ENCODE measurements around the gene CWC25. TPM values are rescaled to one million over a fixed set of nuclear protein-coding genes. Genes with fewer than 3 reads are reported as not detected.
A peak's percentile ranks its signal among the peaks of the same experiment; 100 is the strongest.

Gene CWC25
- total and polyA plus RNA-seq, 2 experiments from 2014 or later = 11.6 to 29.8 TPM

DNA sequence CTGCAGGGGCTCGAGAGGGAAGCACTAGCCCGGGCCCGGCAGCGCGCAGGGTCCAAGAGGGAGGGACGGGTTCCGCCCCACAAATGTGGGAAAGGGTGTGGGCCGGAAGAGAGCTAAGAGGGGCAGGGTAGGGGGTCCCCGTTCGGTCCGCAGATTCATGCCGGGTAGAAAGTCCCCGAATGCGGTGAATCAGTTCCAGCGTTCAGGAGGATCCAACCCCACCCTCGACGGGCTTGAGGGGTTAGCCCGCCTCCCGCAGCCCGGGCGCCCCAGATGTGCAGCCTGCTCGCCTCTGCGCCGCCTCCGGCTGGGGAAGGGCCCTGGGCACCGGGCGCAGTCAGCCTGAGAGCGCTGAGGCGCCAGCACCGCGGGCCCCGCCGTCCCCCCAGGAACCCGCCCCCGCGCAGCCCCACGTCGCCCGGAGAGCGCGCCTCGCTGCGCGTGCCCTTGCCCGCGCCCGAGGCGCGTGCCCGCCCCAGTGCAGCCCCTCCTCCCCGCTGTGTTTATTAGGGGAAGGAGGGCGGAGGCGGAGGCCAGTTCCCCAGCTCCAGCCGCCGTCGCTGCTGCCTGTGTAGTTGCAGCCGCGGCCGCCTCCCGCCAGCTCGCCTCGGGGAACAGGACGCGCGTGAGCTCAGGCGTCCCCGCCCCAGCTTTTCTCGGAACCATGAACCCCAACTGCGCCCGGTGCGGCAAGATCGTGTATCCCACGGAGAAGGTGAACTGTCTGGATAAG lies 44.6 kb upstream of the CWC25 start, which contains the start of gene LASP1:
TSS of gene LASP1 (plus strand) at position 533 of the 733 bp plus-strand sequence. CDS start at position 665, 132 bp downstream.
- Mint-ChIP-seq H3K4me3 (peak within 1 kb of the TSS; percentile 93), H3K4me1 (peaks cover 38% of the 10 kb centered on the region), H3K36me3 (ENCODE audit: low read depth) (peaks cover 3% of the 10 kb centered on the region), H3K27ac (peak within 1 kb of the TSS; percentile 95), H3K9me3 (peaks cover 6% of the 10 kb centered on the region; the same call in 2 of the 3 replicates), H3K27me3 (ENCODE audit: insufficient read depth, low read depth, poor library complexity) (peaks cover 41% of the 10 kb centered on the region)
- peak within 1 kb of the TSS; percentile 97 for H3K4me2 ChIP-seq
- 0 out of 2 replicates have a peak, but pooled peaks cover 10% of the 10 kb centered on the region for H3F3A ChIP-seq (replicated peaks; ENCODE audit: low read depth)
- no peak for TF ChIP-seq ZNF331 (CRISPR knock-in tag; IDR thresholded peaks at IDR 0.05; ENCODE audit: low read depth)
- TF ChIP-seq POLR2AphosphoS5 (IDR thresholded peaks at IDR 0.05; ENCODE audit: low read depth) = peak; percentile 71
- TF ChIP-seq, protein P1, sequence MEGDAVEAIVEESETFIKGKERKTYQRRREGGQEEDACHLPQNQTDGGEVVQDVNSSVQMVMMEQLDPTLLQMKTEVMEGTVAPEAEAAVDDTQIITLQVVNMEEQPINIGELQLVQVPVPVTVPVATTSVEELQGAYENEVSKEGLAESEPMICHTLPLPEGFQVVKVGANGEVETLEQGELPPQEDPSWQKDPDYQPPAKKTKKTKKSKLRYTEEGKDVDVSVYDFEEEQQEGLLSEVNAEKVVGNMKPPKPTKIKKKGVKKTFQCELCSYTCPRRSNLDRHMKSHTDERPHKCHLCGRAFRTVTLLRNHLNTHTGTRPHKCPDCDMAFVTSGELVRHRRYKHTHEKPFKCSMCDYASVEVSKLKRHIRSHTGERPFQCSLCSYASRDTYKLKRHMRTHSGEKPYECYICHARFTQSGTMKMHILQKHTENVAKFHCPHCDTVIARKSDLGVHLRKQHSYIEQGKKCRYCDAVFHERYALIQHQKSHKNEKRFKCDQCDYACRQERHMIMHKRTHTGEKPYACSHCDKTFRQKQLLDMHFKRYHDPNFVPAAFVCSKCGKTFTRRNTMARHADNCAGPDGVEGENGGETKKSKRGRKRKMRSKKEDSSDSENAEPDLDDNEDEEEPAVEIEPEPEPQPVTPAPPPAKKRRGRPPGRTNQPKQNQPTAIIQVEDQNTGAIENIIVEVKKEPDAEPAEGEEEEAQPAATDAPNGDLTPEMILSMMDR (conservative IDR thresholded peaks at IDR 0.05; ENCODE audit: low read depth in 2 of 2) = no peak
- no peak for TF ChIP-seq CREB1 (CRISPR knock-in tag; IDR thresholded peaks at IDR 0.05; ENCODE audit: low read depth)
- no peak for TF ChIP-seq ZNF114 (CRISPR knock-in tag; IDR thresholded peaks at IDR 0.05)
- TF ChIP-seq, protein P2, sequence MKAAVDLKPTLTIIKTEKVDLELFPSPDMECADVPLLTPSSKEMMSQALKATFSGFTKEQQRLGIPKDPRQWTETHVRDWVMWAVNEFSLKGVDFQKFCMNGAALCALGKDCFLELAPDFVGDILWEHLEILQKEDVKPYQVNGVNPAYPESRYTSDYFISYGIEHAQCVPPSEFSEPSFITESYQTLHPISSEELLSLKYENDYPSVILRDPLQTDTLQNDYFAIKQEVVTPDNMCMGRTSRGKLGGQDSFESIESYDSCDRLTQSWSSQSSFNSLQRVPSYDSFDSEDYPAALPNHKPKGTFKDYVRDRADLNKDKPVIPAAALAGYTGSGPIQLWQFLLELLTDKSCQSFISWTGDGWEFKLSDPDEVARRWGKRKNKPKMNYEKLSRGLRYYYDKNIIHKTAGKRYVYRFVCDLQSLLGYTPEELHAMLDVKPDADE (IDR thresholded peaks at IDR 0.05) = no peak
- no peak for TF ChIP-seq EZH2 (IDR thresholded peaks at IDR 0.05; ENCODE audit: low read depth, unreplicated experiment)
- no peak for TF ChIP-seq NANOG (IDR thresholded peaks at IDR 0.05; ENCODE audit: borderline replicate concordance)
- peak within 1 kb of the TSS; percentile 96 for H3K27ac ChIP-seq (ENCODE audit: low read depth)
- H4K20me1 ChIP-seq (replicated peaks; ENCODE audit: insufficient read depth) = peaks cover 15% of the 10 kb centered on the region
- H3K27me3 ChIP-seq (ENCODE audit: insufficient read depth) = no peaks in the 10 kb centered on the region
- ATAC-seq (peak; percentile 53), DNase-seq (ENCODE audit: low spot score) (peak; percentile 88)
- H3K4me1 ChIP-seq (ENCODE audit: insufficient read depth) = peaks cover 34% of the 10 kb centered on the region
- H2AFZ ChIP-seq = peak within 1 kb of the TSS; percentile 72; the same call in 1 of the 2 replicates
- no peaks in the 10 kb centered on the region for H3K36me3 ChIP-seq (ENCODE audit: insufficient read depth)
- H3K4me3 ChIP-seq = peak within 1 kb of the TSS; percentile 100
- H3K79me2 ChIP-seq (replicated peaks; ENCODE audit: insufficient read depth) = peaks cover 41% of the 10 kb centered on the region
- no peaks in the 10 kb centered on the region for H3K9me2 ChIP-seq (ENCODE audit: insufficient read depth)

DNA sequence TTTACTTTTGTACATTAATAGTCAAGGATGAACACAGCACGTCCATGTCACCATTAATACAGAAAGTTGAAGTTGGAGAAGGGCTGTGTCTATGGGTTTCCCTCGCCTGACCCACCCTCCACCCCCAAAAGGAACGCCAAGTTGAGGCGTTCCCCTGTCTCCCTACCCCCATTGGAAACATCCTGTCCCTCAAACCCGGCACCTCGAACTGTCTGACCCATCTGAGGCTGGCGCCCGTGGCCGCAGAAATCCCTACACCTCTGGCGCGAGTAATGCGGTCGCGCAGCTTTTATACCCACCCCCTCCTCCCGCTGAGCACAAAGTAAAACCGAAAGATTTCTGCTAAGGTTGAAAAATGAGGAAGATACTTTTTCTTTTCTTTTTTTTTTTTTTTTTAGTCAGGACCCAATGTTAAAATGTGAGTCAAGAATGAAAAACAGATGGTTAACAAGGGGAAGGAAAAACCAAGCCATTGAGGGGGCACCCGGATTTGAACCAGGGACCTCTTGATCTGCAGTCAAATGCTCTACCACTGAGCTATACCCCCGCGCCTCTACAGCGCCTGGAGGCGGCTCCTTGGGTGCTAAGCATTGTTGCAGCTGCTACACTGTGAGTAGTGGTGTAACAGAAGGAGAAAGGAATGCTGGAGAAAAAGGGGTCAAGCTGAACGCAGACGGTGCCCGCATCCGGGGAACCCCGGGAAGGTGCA lies 43.9 kb upstream of the CWC25 start:
- H3K27me3 Mint-ChIP-seq (ENCODE audit: insufficient read depth, low read depth, poor library complexity) = peaks cover 46% of the 10 kb centered on the region
- peaks cover 34% of the 10 kb centered on the region for H3K79me2 ChIP-seq (replicated peaks; ENCODE audit: insufficient read depth)
- peak overlapping the region; percentile 72; the same call in 1 of the 2 replicates for H2AFZ ChIP-seq
- no peaks in the 10 kb centered on the region for H3K9me2 ChIP-seq (ENCODE audit: insufficient read depth)
- H3K4me3 Mint-ChIP-seq = peak overlapping the region; percentile 93
- peak overlapping the region; percentile 96 for H3K27ac ChIP-seq (ENCODE audit: low read depth)
- peaks cover 3% of the 10 kb centered on the region for H3K36me3 Mint-ChIP-seq (ENCODE audit: low read depth)
- H3K4me2 ChIP-seq = peak overlapping the region; percentile 86
- H4K20me1 ChIP-seq (replicated peaks; ENCODE audit: insufficient read depth) = peaks cover 15% of the 10 kb centered on the region
- H3K4me1 Mint-ChIP-seq = peaks cover 35% of the 10 kb centered on the region
- DNase-seq (ENCODE audit: low spot score) (peak; percentile 73), ATAC-seq (peak; percentile 56)
- 0 out of 2 replicates have a peak, but pooled peaks cover 10% of the 10 kb centered on the region for H3F3A ChIP-seq (replicated peaks; ENCODE audit: low read depth)
- H3K27me3 ChIP-seq (ENCODE audit: insufficient read depth) = no peaks in the 10 kb centered on the region
- H3K4me1 ChIP-seq (ENCODE audit: insufficient read depth) = peaks cover 29% of the 10 kb centered on the region
- no peaks in the 10 kb centered on the region for H3K36me3 ChIP-seq (ENCODE audit: insufficient read depth)
- peak overlapping the region; percentile 95 for H3K27ac Mint-ChIP-seq
- H3K9me3 Mint-ChIP-seq = peaks cover 6% of the 10 kb centered on the region; the same call in 2 of the 3 replicates
- peak overlapping the region; percentile 100 for H3K4me3 ChIP-seq
- TF ChIP-seq EZH2 (IDR thresholded peaks at IDR 0.05; ENCODE audit: low read depth, unreplicated experiment) = no peak
- TF ChIP-seq CREB1 (CRISPR knock-in tag; IDR thresholded peaks at IDR 0.05; ENCODE audit: low read depth) = peak; percentile 57
- TF ChIP-seq JUNB (IDR thresholded peaks at IDR 0.05; ENCODE audit: unreplicated experiment) = no peak
- TF ChIP-seq, protein P1 (conservative IDR thresholded peaks at IDR 0.05; ENCODE audit: low read depth in 2 of 2) = peak; percentile 23 to 56
- TF ChIP-seq EZH2phosphoT487 (IDR thresholded peaks at IDR 0.05; ENCODE audit: unreplicated experiment) = no peak
- TF ChIP-seq ZNF331 (CRISPR knock-in tag; IDR thresholded peaks at IDR 0.05; ENCODE audit: low read depth) = no peak
- no peak for TF ChIP-seq STAT1 (IDR thresholded peaks at IDR 0.05; ENCODE audit: unreplicated experiment)
- no peak for TF ChIP-seq POLR2AphosphoS5 (IDR thresholded peaks at IDR 0.05; ENCODE audit: low read depth)
- no peak for TF ChIP-seq ZNF114 (CRISPR knock-in tag; IDR thresholded peaks at IDR 0.05)
- TF ChIP-seq, protein P2 (IDR thresholded peaks at IDR 0.05) = no peak; the same call in 1 of the 2 replicates

Data from GM23338 (cell line).